GM12878 (cell line): ENCODE results near the gene DCTN1.

Experiments
- EP300 ChIP-seq, 2 experiments: fragments of 150-350 bp in 1 of 2; IDR thresholded peaks; 2 replicates each; pipeline ENCODE4 v1.6.1; 2011 to 2012; ENCODE audit warnings: low read depth in 2 of 2, low read length in 2 of 2, borderline replicate concordance in 1 of 2, improper control_type of control experiment in 1 of 2, inconsistent platforms in 1 of 2; ENCODE audit not compliant: control insufficient read depth in 1 of 2
- ESRRA ChIP-seq: IDR thresholded peaks from 2 replicates; pipeline ENCODE4 v1.6.1; 2012; ENCODE audit warnings: mild to moderate bottlenecking, low read length, improper control_type of control experiment
- IRF3 ChIP-seq: fragments of 450-650 bp; IDR thresholded peaks from 2 replicates; pipeline ENCODE4 v1.6.1; 2014; ENCODE audit warnings: mild to moderate bottlenecking
- NFIC ChIP-seq: IDR thresholded peaks from 2 replicates; pipeline ENCODE4 v1.6.1; 2012; ENCODE audit warnings: low read depth, mild to moderate bottlenecking, inconsistent platforms, low read length, moderate library complexity
- NRF1 ChIP-seq: conservative IDR thresholded peaks from 2 replicates; pipeline ENCODE4 v1.6.1; 2011; ENCODE audit warnings: mild to moderate bottlenecking, low read depth, low read length, improper control_type of control experiment
- POLR2A ChIP-seq: IDR thresholded peaks from 2 replicates; pipeline ENCODE4 v1.6.1; 2011; ENCODE audit warnings: low read depth, mild to moderate bottlenecking, low read length
- POLR2AphosphoS5 ChIP-seq: IDR thresholded peaks from 2 replicates; pipeline ENCODE4 v1.6.1; 2011; ENCODE audit warnings: mild to moderate bottlenecking, low read length, inconsistent platforms
- RCOR1 ChIP-seq: conservative IDR thresholded peaks from 2 replicates; pipeline ENCODE4 v1.6.1; 2012; ENCODE audit warnings: low read depth, low read length, improper control_type of control experiment
- RFX5 ChIP-seq: IDR thresholded peaks from 2 replicates; pipeline ENCODE4 v1.6.1; 2011; ENCODE audit warnings: low read depth, low read length, improper control_type of control experiment
- TARDBP ChIP-seq: IDR thresholded peaks from 2 replicates; pipeline ENCODE4 v1.6.1; 2016; ENCODE audit warnings: borderline replicate concordance
- TF ChIP-seq, protein P1 (sequence below), 3 experiments: IDR thresholded peaks in 2 of 3; conservative IDR thresholded peaks in 1 of 3; 2 replicates each; pipeline ENCODE4 v1.5.1; 2011; ENCODE audit warnings: low read depth in 3 of 3, low read length in 3 of 3, mild to moderate bottlenecking in 3 of 3, control low read depth in 2 of 3, moderate library complexity in 2 of 3, inconsistent platforms in 1 of 3, mixed read lengths in 1 of 3; ENCODE audit not compliant: control insufficient read depth in 2 of 3, insufficient read depth in 1 of 3; ENCODE audit errors: extremely low read depth in 1 of 3
- TF ChIP-seq, protein P2 (sequence below): IDR thresholded peaks from 2 replicates; pipeline ENCODE4 v1.6.1; 2012; ENCODE audit warnings: low read depth, low read length, improper control_type of control experiment
- TF ChIP-seq, protein P3 (sequence below): IDR thresholded peaks from 2 replicates; pipeline ENCODE4 v1.6.1; 2012; ENCODE audit warnings: low read depth, low read length, improper control_type of control experiment
- TF ChIP-seq, protein P4 (sequence below): IDR thresholded peaks from 2 replicates; pipeline ENCODE4 v1.6.1; 2011; ENCODE audit warnings: low read depth, low read length, improper control_type of control experiment, borderline replicate concordance

DNA sequence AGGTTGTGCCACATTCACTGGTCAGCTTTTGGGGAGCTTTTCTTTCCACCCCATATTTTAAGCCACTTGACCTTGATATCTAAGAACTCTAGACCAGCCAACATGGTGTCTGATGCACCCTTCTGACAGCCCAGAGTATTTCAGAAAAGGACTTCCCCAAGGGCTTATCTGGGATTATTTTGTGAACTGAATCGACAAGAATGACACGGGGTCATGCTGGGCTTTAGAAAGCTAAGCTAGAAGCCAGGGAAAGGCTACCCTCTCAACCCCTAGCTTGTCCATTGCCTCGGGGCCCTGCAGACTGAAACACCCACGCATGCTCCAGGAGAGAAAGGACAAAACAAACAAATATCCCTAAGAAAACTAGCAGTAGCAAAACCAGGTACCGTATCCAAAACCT lies 52.9 kb downstream of the DCTN1 start:
- no peak for TF ChIP-seq RFX5
- TF ChIP-seq, protein P1, sequence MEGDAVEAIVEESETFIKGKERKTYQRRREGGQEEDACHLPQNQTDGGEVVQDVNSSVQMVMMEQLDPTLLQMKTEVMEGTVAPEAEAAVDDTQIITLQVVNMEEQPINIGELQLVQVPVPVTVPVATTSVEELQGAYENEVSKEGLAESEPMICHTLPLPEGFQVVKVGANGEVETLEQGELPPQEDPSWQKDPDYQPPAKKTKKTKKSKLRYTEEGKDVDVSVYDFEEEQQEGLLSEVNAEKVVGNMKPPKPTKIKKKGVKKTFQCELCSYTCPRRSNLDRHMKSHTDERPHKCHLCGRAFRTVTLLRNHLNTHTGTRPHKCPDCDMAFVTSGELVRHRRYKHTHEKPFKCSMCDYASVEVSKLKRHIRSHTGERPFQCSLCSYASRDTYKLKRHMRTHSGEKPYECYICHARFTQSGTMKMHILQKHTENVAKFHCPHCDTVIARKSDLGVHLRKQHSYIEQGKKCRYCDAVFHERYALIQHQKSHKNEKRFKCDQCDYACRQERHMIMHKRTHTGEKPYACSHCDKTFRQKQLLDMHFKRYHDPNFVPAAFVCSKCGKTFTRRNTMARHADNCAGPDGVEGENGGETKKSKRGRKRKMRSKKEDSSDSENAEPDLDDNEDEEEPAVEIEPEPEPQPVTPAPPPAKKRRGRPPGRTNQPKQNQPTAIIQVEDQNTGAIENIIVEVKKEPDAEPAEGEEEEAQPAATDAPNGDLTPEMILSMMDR (IDR thresholded peaks at IDR 0.05 in 2 of 3, conservative IDR thresholded peaks at IDR 0.05 in 1 of 3; ENCODE audit: control insufficient read depth in 2 of 3, extremely low read depth in 1 of 3, insufficient read depth in 1 of 3, low read depth in 3 of 3, low read length in 3 of 3) = 0 out of 6 replicates have a peak, but pooled peaks of 1 of the 3 experiments have one; percentile 4
- TF ChIP-seq, protein P2, sequence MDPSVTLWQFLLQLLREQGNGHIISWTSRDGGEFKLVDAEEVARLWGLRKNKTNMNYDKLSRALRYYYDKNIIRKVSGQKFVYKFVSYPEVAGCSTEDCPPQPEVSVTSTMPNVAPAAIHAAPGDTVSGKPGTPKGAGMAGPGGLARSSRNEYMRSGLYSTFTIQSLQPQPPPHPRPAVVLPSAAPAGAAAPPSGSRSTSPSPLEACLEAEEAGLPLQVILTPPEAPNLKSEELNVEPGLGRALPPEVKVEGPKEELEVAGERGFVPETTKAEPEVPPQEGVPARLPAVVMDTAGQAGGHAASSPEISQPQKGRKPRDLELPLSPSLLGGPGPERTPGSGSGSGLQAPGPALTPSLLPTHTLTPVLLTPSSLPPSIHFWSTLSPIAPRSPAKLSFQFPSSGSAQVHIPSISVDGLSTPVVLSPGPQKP = no peak
- TF ChIP-seq POLR2A = no peak
- TF ChIP-seq ESRRA = no peak
- no peak for TF ChIP-seq RCOR1
- TF ChIP-seq EP300 (IDR thresholded peaks at IDR 0.05; ENCODE audit: borderline replicate concordance in 1 of 2, control insufficient read depth in 1 of 2, low read depth in 2 of 2, low read length in 2 of 2) = no peak
- no peak for TF ChIP-seq NRF1
- TF ChIP-seq, protein P3, sequence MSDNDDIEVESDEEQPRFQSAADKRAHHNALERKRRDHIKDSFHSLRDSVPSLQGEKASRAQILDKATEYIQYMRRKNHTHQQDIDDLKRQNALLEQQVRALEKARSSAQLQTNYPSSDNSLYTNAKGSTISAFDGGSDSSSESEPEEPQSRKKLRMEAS = no peak
- no peak for TF ChIP-seq TARDBP
- TF ChIP-seq NFIC = no peak
- TF ChIP-seq, protein P4, sequence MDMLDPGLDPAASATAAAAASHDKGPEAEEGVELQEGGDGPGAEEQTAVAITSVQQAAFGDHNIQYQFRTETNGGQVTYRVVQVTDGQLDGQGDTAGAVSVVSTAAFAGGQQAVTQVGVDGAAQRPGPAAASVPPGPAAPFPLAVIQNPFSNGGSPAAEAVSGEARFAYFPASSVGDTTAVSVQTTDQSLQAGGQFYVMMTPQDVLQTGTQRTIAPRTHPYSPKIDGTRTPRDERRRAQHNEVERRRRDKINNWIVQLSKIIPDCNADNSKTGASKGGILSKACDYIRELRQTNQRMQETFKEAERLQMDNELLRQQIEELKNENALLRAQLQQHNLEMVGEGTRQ = no peak
- TF ChIP-seq IRF3 = no peak
- TF ChIP-seq POLR2AphosphoS5 = no peak
